BE2C (cell line): ENCODE data around the gene KLHDC9.

Source experiments
- DNase-seq: peaks from one replicate; pipeline ENCODE4 v3.0.0-alpha.2; 2020
- H3K27me3 ChIP-seq: fragments of 250-450 bp; sonication (Bioruptor Pico); 2 replicates; pipeline ENCODE4 v1.5.1; 2020; ENCODE audit warnings: mild to moderate bottlenecking
- H3K36me3 ChIP-seq: fragments of 250-450 bp; sonication (Bioruptor Pico); 2 replicates; pipeline ENCODE4 v1.5.1; 2020; ENCODE audit warnings: mild to moderate bottlenecking
- H3K4me1 ChIP-seq: fragments of 250-450 bp; sonication (Bioruptor Pico); 2 replicates; pipeline ENCODE4 v1.5.1; 2020
- H3K4me3 ChIP-seq: 2 replicates; pipeline ENCODE4 v1.5.1; 2011; ENCODE audit warnings: low read depth, low read length
- H3K9me3 ChIP-seq: fragments of 250-450 bp; sonication (Bioruptor Pico); 2 replicates; pipeline ENCODE4 v1.5.1; 2020
- TF ChIP-seq, protein P1 (sequence below): IDR thresholded peaks from 2 replicates; pipeline ENCODE4 v1.5.1; 2012; ENCODE audit warnings: mild to moderate bottlenecking, low read depth, low read length

The KLHDC9 gene

DNA sequence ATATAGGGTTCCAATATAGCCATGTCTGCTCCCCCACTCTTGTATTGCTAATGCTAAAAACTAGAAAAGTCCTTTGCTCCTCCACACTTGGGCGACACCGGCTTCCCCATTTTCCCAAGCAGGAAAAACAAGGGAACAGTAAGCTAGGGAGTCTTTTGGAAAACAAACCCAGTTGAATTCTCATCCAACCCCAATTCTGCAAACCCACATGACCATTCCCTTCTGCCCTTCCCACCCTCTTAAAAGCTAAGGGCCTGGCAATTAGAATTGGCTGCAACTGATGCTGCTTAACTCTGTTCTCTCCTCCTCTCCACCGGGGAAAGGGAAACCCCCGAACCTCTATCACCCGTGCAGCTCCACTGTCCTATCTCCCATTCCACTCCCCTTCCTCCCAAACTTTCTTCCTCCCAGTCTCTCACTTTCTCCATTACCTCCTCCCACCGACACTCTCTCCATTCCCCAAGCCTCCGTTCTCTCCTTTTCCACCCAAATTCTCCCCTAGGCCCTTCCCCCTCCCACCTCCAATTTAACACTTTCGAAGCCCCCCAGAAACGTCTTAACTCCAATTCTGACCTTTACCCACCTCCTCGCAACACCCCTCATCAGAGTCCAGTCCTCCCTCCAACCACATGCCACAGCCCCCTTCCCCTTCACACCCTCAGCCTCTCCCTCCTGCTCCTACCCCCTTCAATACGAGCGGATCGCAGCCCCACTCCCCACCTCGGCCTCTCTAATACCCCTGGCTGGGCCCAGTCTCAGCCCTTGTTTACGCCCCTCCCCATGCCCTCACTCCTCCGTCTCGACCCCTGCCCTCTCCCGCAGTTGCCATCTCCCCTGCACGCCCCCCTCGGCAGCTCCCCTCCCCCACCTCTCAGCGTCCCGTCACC, 33.6 kb downstream of the KLHDC9 start:
- H3K9me3 ChIP-seq: no peaks in the 10 kb centered on the region
- H3K4me3 ChIP-seq: peak overlapping the region; percentile 78
- H3K4me1 ChIP-seq: peaks cover 4% of the 10 kb centered on the region; the same call in 1 of the 2 replicates
- no peaks in the 10 kb centered on the region for H3K27me3 ChIP-seq
- no peak for DNase-seq
- peaks cover 36% of the 10 kb centered on the region for H3K36me3 ChIP-seq
- TF ChIP-seq, protein P1, sequence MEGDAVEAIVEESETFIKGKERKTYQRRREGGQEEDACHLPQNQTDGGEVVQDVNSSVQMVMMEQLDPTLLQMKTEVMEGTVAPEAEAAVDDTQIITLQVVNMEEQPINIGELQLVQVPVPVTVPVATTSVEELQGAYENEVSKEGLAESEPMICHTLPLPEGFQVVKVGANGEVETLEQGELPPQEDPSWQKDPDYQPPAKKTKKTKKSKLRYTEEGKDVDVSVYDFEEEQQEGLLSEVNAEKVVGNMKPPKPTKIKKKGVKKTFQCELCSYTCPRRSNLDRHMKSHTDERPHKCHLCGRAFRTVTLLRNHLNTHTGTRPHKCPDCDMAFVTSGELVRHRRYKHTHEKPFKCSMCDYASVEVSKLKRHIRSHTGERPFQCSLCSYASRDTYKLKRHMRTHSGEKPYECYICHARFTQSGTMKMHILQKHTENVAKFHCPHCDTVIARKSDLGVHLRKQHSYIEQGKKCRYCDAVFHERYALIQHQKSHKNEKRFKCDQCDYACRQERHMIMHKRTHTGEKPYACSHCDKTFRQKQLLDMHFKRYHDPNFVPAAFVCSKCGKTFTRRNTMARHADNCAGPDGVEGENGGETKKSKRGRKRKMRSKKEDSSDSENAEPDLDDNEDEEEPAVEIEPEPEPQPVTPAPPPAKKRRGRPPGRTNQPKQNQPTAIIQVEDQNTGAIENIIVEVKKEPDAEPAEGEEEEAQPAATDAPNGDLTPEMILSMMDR: no peak

DNA sequence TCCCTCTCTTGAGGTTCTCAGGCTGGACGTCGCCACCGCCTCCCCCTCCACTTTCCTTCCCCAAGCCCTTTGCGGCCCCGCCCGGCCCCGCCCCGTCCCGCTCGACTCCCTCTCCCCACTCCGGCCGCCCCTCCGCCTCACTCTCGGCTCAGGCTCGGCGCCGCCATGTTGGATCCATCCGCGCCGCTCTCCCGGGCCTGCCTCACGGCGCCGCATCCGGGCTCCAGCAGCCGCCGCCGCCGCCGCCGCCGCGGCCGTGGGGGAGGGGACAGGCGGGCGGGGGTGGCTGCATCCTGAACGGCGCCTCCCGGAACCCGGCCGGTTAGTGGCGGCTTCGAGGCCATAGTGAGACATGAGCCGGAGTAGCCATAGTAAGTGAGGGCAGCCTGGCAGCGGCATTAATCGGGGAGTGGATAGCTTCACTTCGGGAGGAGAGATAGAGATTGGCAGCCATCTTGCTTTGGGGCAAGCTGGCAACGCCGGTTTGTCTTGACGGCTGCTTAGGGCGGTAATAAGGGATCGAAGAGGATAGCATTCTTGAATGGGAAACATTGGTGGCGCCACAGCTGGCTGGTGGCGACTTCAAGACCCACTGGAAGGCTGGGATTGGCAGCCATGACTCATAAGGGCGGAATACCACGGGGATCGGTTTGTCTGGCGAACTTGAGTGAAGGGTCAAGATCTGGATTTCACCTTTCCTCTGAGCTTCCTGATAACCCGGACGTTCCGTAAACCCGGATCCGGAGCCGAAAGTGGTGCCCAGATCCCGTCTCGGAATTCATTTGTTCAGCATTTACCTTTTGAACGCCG, 34.5 kb downstream of the KLHDC9 start, which contains the start of gene DEDD:
TSS of gene DEDD (minus strand) at position 258 of the 810 bp plus-strand sequence. CDS start 8,205 bp downstream, outside the sequence.
- H3K36me3 ChIP-seq: peaks cover 27% of the 10 kb centered on the region
- peak; percentile 92 for DNase-seq
- H3K27me3 ChIP-seq: no peaks in the 10 kb centered on the region
- H3K4me1 ChIP-seq: peaks cover 4% of the 10 kb centered on the region; the same call in 1 of the 2 replicates
- H3K9me3 ChIP-seq: no peaks in the 10 kb centered on the region
- TF ChIP-seq, protein P1: no peak
- H3K4me3 ChIP-seq: peak within 1 kb of the TSS; percentile 78

DNA sequence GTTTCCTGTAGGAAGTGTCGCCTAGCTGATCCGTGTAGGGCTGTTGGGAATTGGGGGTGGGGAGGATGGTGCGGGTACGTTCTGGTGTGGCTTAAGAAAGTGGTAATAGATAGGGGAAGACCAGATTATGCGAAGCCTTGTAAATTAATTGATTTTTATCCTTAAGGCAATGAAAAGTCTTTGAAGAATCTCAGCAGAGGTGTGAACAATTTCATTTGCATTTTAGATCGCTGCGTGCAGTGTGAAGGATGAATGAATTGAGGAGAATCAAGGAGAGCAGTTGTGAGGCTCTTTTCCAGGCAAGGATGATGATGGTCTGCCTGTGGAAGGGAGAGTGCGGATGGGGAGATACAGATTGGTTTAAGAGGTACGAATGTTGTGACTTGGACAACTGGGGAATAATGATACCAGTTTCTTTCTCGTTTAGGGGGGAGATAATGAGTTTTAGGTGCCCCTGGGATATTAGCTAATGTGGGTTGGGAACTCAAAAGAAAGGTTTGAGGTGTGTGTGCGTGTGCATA, 35.1 kb downstream of the KLHDC9 start:
- TF ChIP-seq, protein P1: no peak
- DNase-seq: no peak
- Histone ChIP-seq H3K36me3 (peaks cover 21% of the 10 kb centered on the region), H3K4me3 (peak overlapping the region; percentile 78), H3K4me1 (peaks cover 4% of the 10 kb centered on the region; the same call in 1 of the 2 replicates), H3K27me3 (no peaks in the 10 kb centered on the region), H3K9me3 (no peaks in the 10 kb centered on the region)

DNA sequence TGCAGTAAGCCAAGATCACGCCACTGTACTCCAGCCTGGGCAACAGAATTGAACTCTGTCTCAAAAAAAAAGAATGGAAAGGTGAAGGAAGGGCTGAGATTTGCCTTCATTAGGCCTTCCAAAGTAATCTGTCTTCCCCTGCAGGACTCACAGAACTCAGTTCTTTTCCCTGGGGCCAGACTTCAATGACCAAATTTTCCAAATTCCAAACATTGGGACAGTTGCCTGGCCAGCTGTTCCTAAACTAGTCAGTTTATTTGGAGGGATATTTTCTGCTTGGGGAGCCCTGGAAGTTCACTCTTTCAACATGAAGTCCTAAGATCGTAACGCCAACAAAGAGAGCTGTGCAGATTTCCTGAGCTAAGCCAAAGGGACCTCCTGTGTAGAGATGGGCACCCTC, 39.7 kb downstream of the KLHDC9 start:
- H3K4me3 ChIP-seq: no peak overlapping the region
- no peak for DNase-seq
- H3K4me1 ChIP-seq: no peaks in the 10 kb centered on the region
- no peaks in the 10 kb centered on the region for H3K27me3 ChIP-seq
- TF ChIP-seq, protein P1: no peak
- H3K36me3 ChIP-seq: no peaks in the 10 kb centered on the region
- H3K9me3 ChIP-seq: no peaks in the 10 kb centered on the region

DNA sequence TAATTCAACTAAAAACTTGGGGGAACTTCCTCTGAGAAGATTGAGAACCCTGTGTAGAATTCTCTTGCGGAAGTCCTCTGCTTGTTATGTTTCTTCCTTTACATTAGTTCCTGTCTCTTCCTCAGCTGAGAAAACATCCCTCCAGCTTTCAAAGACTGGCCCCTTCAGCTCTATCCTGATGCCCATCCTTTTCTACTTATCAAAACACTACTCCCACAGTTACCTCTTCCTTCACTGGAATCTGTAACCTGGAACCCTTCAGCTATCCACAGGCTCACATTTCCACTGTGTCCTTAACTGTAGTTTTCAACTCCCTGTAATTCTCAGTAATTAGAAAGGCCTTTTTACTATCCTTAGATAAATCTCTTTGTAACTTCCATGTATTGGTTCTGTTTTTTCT, 40.3 kb downstream of the KLHDC9 start:
- Histone ChIP-seq H3K4me3 (no peak overlapping the region), H3K36me3 (no peaks in the 10 kb centered on the region), H3K9me3 (no peaks in the 10 kb centered on the region), H3K4me1 (no peaks in the 10 kb centered on the region), H3K27me3 (no peaks in the 10 kb centered on the region)
- TF ChIP-seq, protein P1: no peak
- no peak for DNase-seq
